Smooth muscle cell of trachea (primary cell): ENCODE results near the gene DNAH11. TPM values are rescaled to one million over a fixed set of nuclear protein-coding genes. Genes with fewer than 3 reads are reported as not detected.

Experiments used
- total RNA-seq: library from RNA; depleted of rRNA; stranded (reverse); fragments of >200 nt; gene quantifications from 2 replicates; pipeline ENCODE4 v1.2.1, GENCODE V29; 2014

The DNAH11 gene
- total RNA-seq, result under 0.01 and 1.5 TPM in 2 replicates

GRCh38 chr7:21542891-21543527 is at the start of gene DNAH11:
DNAH11 (plus strand) TSS chr7:21543039; CDS start chr7:21543246, 207 bp downstream.

GRCh38 chr7:21945454-21946221 is 402.8 kb downstream of the DNAH11 start, which contains the start of gene CDCA7L:
CDCA7L (minus strand) TSS chr7:21945899; CDS start chr7:21945804, 95 bp downstream.

Other genes with a start within 250 kb of the DNAH11 start
- 4.5 and 4.8 TPM in 2 replicates for gene SP4, start 115.0 kb upstream of the DNAH11 start, total RNA-seq